ENCODE data around the gene DUSP28.

- TF ChIP-seq EZH2 (IDR thresholded peaks at IDR 0.05; ENCODE audit: low read depth, unreplicated experiment) (no peak), CTCF (conservative IDR thresholded peaks at IDR 0.05; ENCODE audit: low read depth in 2 of 2) (no peak), REST (IDR thresholded peaks at IDR 0.05; ENCODE audit: unreplicated experiment) (no peak), CREB1 (CRISPR knock-in tag; IDR thresholded peaks at IDR 0.05; ENCODE audit: low read depth) (no peak), POLR2AphosphoS5 (IDR thresholded peaks at IDR 0.05; ENCODE audit: low read depth) (no peak), STAT1 (IDR thresholded peaks at IDR 0.05; ENCODE audit: unreplicated experiment) (no peak)
Measured at GRCh38 chr2:240603846-240604245, 43.7 kb downstream of the DUSP28 start.

All from GM23338 (cell line).